Smooth muscle cell of the umbilical artery (primary cell): ENCODE results near the gene RFPL2. TPM values are rescaled to one million over a fixed set of nuclear protein-coding genes. Genes with fewer than 3 reads are reported as not detected.

Experiments used
- total RNA-seq: library from RNA; depleted of rRNA; stranded (reverse); fragments of >200 nt; gene quantifications from 2 replicates; pipeline ENCODE4 v1.2.3, GENCODE V29; 2014

The RFPL2 gene
- not detected in 2 replicates for total RNA-seq

DNA sequence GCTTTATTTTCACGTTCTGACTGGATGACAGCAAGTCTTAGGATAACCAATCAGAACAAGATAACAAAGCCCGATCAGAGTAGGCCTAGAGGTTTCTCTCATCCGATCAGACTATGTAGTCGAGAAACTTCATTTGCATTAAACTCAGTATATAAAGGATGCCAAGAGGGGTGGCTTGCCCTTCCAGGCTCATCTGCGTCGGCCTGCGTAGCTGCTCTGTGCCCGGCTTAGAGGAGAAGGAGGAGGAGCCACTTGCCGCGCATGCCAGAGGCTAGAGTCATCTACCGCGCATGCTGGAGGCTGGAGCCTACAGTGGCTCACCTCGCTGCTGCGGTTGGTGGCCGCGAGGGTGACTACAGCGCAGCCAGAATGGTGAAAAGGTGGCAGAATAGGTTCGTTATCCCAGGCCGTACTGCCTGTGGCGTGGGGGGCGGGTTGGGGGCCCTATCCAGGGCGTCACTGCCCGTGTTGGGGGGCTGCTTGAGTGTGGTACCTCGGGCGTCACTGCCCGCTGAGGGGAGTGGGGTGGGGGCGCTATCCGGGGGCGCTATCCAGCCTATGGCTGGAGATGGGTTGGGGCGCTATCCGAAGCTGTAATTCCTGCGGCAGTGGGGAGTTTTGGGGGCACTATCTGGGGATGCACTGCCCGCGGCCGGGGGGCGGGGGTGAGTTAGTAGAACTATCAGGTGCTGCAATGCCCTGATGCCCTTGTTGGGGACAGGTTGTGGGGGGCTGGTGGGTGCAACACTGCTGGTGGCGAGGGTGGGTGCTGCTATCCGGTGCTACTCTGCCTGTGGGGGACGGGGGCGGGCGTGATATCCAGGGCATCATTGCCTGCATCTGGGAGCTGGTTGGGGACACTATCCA is at the start of gene RFPL2:
Gene RFPL2 (minus strand): TSS at position 218 of the 867 bp plus-strand sequence. CDS start 2,622 bp downstream, outside the sequence.

GRCh38 chr22:32158712-32159533 is 46.0 kb downstream of the RFPL2 start, which contains the start of gene C22orf42:
C22orf42 (minus strand) TSS chr22:32159303; CDS start chr22:32159215, 88 bp downstream.

Other genes starting within 250 kb of the RFPL2 start
- not detected in 2 replicates for gene SLC5A1, start 161.8 kb downstream of the RFPL2 start, total RNA-seq
- not detected in 2 replicates for gene C22orf42, start 45.8 kb downstream of the RFPL2 start, total RNA-seq
- 0.05 TPM in 1 of 2 replicates, not detected in the other for gene SLC5A4, start 50.3 kb upstream of the RFPL2 start, total RNA-seq
- not detected in 2 replicates for gene RFPL3, start 152.8 kb upstream of the RFPL2 start, total RNA-seq
- gene RTCB, start 207.2 kb upstream of the RFPL2 start, total RNA-seq: 132 and 141 TPM in 2 replicates